Neuronal stem cell (in vitro differentiated cells): ENCODE results near the gene KRT27.

Source experiments
- DNase-seq: peaks from one replicate; pipeline ENCODE4 v3.0.0-alpha.2; 2013; ENCODE audit warnings: low spot score
- H2AFZ ChIP-seq: one replicate; pipeline ENCODE4 v1.6.1; 2013; ENCODE audit warnings: mild to moderate bottlenecking, low read length, inconsistent platforms
- H2AK5ac ChIP-seq: 2 replicates; pipeline ENCODE4 v1.6.1; 2013; ENCODE audit warnings: low read depth, mild to moderate bottlenecking, inconsistent platforms, low read length, moderate library complexity, mixed read lengths
- H2BK120ac ChIP-seq: 2 replicates; pipeline ENCODE4 v1.6.1; 2013; ENCODE audit warnings: low read depth, mild to moderate bottlenecking, inconsistent platforms, low read length, moderate library complexity, mixed read lengths
- H2BK12ac ChIP-seq: one replicate; pipeline ENCODE4 v1.6.1; 2013; ENCODE audit warnings: low read length, inconsistent platforms
- H2BK15ac ChIP-seq: 2 replicates; pipeline ENCODE4 v1.6.1; 2013; ENCODE audit warnings: mild to moderate bottlenecking, low read length, inconsistent platforms, mixed read lengths
- H2BK5ac ChIP-seq: one replicate; pipeline ENCODE4 v1.6.1; 2013; ENCODE audit warnings: inconsistent platforms, mild to moderate bottlenecking, low read length, moderate library complexity
- H3K14ac ChIP-seq: one replicate; pipeline ENCODE4 v1.6.1; 2013; ENCODE audit warnings: low read length, inconsistent platforms
- H3K18ac ChIP-seq: 2 replicates; pipeline ENCODE4 v1.6.1; 2013; ENCODE audit warnings: low read length, inconsistent platforms
- H3K23ac ChIP-seq: 2 replicates; pipeline ENCODE4 v1.6.1; 2013; ENCODE audit warnings: low read depth, mild to moderate bottlenecking, mixed read lengths, low read length, inconsistent platforms; ENCODE audit not compliant: poor library complexity
- H3K27ac ChIP-seq: replicated peaks from 3 replicates; pipeline ENCODE4 v1.5.1; 2013; ENCODE audit warnings: low read length, inconsistent platforms
- H3K27me3 ChIP-seq, 3 experiments: 2 replicates each; pipeline ENCODE4 v1.6.1; 2013; ENCODE audit warnings: low read length in 3 of 3, mild to moderate bottlenecking in 2 of 3, inconsistent platforms in 1 of 3, low read depth in 1 of 3, mixed read lengths in 1 of 3, moderate library complexity in 1 of 3; ENCODE audit not compliant: control insufficient read depth in 3 of 3, insufficient read depth in 3 of 3
- H3K36me3 ChIP-seq, 2 donors: replicated peaks in 1 of 2; 2 replicates each; pipeline ENCODE4 v1.6.1; 2013; ENCODE audit warnings: low read length in 2 of 2; ENCODE audit not compliant: control insufficient read depth in 2 of 2, insufficient read depth in 2 of 2
- H3K4ac ChIP-seq: 2 replicates; pipeline ENCODE4 v1.6.1; 2013; ENCODE audit warnings: inconsistent platforms, mild to moderate bottlenecking, low read length, moderate library complexity
- H3K4me1 ChIP-seq, 2 donors: 1 replicate in 1 of 2; 2 replicates in 1 of 2; pipeline ENCODE4 v1.6.1; 2013; ENCODE audit warnings: low read length in 2 of 2, low read depth in 1 of 2; ENCODE audit not compliant: control insufficient read depth in 2 of 2, insufficient read depth in 1 of 2
- H3K4me2 ChIP-seq: one replicate; pipeline ENCODE4 v1.6.1; 2013; ENCODE audit warnings: mild to moderate bottlenecking, low read length, inconsistent platforms; ENCODE audit not compliant: insufficient read depth, poor library complexity, severe bottlenecking
- H3K4me3 ChIP-seq, 2 donors: 2 replicates each; pipeline ENCODE4 v1.5.1; 2013; ENCODE audit warnings: low read length in 2 of 2, mild to moderate bottlenecking in 2 of 2, inconsistent platforms in 1 of 2, moderate library complexity in 1 of 2
- H3K79me1 ChIP-seq: one replicate; pipeline ENCODE4 v1.6.1; 2013; ENCODE audit warnings: low read depth, mild to moderate bottlenecking, inconsistent platforms, low read length, moderate library complexity
- H3K9ac ChIP-seq: one replicate; pipeline ENCODE4 v1.6.1; 2013; ENCODE audit warnings: mild to moderate bottlenecking, low read depth, low read length, inconsistent platforms; ENCODE audit not compliant: poor library complexity
- H3K9me3 ChIP-seq, 2 donors: replicated peaks in 1 of 2; 2 replicates each; pipeline versions ENCODE3 to v1.6.1; 2013; ENCODE audit warnings: low read length in 2 of 2, mild to moderate bottlenecking in 2 of 2, inconsistent platforms in 1 of 2, low read depth in 1 of 2, mixed read lengths in 1 of 2, moderate library complexity in 1 of 2; ENCODE audit not compliant: control insufficient read depth in 2 of 2, insufficient read depth in 1 of 2
- H4K8ac ChIP-seq: one replicate; pipeline ENCODE4 v1.6.1; 2013; ENCODE audit warnings: low read depth, mild to moderate bottlenecking, inconsistent platforms, low read length, moderate library complexity
- H4K91ac ChIP-seq: one replicate; pipeline ENCODE4 v1.6.1; 2013; ENCODE audit warnings: low read length, low read depth, mild to moderate bottlenecking, inconsistent platforms; ENCODE audit not compliant: poor library complexity
- WGBS, 2 donors: extraction: QIAGEN DNeasy Blood & Tissue Kit; methylation state at CpG; one replicate each; pipeline ENCODE4 v1.1.7; 2013; ENCODE audit warnings: missing lambda C conversion rate in 2 of 2, mixed read lengths in 1 of 2; ENCODE audit not compliant: insufficient read length in 2 of 2, insufficient replicate concordance in 1 of 2; ENCODE audit errors: extremely low coverage in 2 of 2; 5-methylcytosine and 5-hydroxymethylcytosine counted together

The KRT27 gene

GRCh38 chr17:40806131-40806530 is 23.8 kb upstream of the KRT27 start:
- H3K14ac ChIP-seq = no peak overlapping the region
- H4K8ac ChIP-seq = no peak overlapping the region
- no CpG with 5 or more reads among the region's 3 CpGs for WGBS, 2 donors
- H3K36me3 ChIP-seq = no peaks in the 10 kb centered on the region
- DNase-seq = no peak
- no peak overlapping the region for H3K23ac ChIP-seq
- no peaks in the 10 kb centered on the region for H3K4me1 ChIP-seq
- H3K18ac ChIP-seq = no peak overlapping the region
- no peak overlapping the region for H2AFZ ChIP-seq
- H3K27ac ChIP-seq = no peak overlapping the region
- H3K79me1 ChIP-seq = no peaks in the 10 kb centered on the region
- H3K9me3 ChIP-seq = no peaks in the 10 kb centered on the region
- no peak overlapping the region for H3K4me2 ChIP-seq
- H3K27me3 ChIP-seq = peaks cover 0 to 40% (median 6%) of the 10 kb centered on the region in 3 experiments
- H2BK120ac ChIP-seq = no peak overlapping the region
- no peak overlapping the region for H2AK5ac ChIP-seq
- no peak overlapping the region for H2BK12ac ChIP-seq
- no peak overlapping the region for H3K9ac ChIP-seq
- H2BK5ac ChIP-seq = no peak overlapping the region
- H4K91ac ChIP-seq = no peak overlapping the region
- H3K4me3 ChIP-seq = no peak overlapping the region
- H3K4ac ChIP-seq = no peak overlapping the region
- H2BK15ac ChIP-seq = no peak overlapping the region

- no peak overlapping the region for H3K23ac ChIP-seq
- peaks cover 0 to 48% (median 4%) of the 10 kb centered on the region in 3 experiments for H3K27me3 ChIP-seq
- no peak overlapping the region for H2BK12ac ChIP-seq
- H3K4me2 ChIP-seq = no peak overlapping the region
- H3K36me3 ChIP-seq = no peaks in the 10 kb centered on the region
- H4K91ac ChIP-seq = no peak overlapping the region
- no peak overlapping the region for H3K18ac ChIP-seq
- H3K4ac ChIP-seq = no peak overlapping the region
- no peaks in the 10 kb centered on the region for H3K9me3 ChIP-seq
- H3K79me1 ChIP-seq = no peaks in the 10 kb centered on the region
- no peaks in the 10 kb centered on the region for H3K4me1 ChIP-seq
- no peak overlapping the region for H3K4me3 ChIP-seq
- no peak overlapping the region for H2BK120ac ChIP-seq
- H3K14ac ChIP-seq = no peak overlapping the region
- no peak overlapping the region for H2AFZ ChIP-seq
- H3K9ac ChIP-seq = no peak overlapping the region
- no peak overlapping the region for H2BK15ac ChIP-seq
- no CpG with 5 or more reads among the region's 13 CpGs for WGBS, 2 donors
- peak; percentile 73 for DNase-seq
- H3K27ac ChIP-seq = no peak overlapping the region
- H4K8ac ChIP-seq = no peak overlapping the region
- no peak overlapping the region for H2BK5ac ChIP-seq
- H2AK5ac ChIP-seq = no peak overlapping the region
Measured at GRCh38 chr17:40803617-40804082, 21.3 kb upstream of the KRT27 start.

DNA sequence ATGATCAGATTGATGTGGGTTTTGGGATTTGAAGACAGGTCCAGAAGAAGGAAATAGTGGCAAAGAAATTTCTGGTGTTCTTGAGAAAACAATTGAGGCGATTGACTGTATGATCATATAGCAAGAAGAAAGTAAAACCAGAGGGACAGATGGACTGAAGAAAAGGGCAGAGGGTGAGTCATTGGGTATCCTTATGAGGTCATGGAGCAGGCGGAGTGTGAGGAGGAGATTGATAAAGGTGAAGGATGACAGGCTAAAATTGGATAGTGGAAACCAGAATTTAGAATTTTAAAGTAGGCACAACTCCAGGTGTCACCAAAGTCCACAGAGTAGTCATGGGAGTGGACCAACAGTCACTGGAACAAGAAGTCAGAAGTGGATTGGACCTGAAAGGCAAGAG is 18.8 kb upstream of the KRT27 start:
- Histone ChIP-seq H3K36me3 (no peaks in the 10 kb centered on the region), H3K4me1 (no peaks in the 10 kb centered on the region), H2BK12ac (no peak overlapping the region), H2AK5ac (no peak overlapping the region), H3K14ac (no peak overlapping the region), H3K18ac (no peak overlapping the region), H2AFZ (no peak overlapping the region), H2BK5ac (no peak overlapping the region), H3K27ac (no peak overlapping the region), H3K27me3 (peaks cover 0 to 46% (median 4%) of the 10 kb centered on the region in 3 experiments), H2BK15ac (no peak overlapping the region), H3K4me3 (no peak overlapping the region), H3K4ac (no peak overlapping the region), H3K23ac (no peak overlapping the region), H3K9me3 (no peaks in the 10 kb centered on the region), H4K91ac (no peak overlapping the region), H3K79me1 (no peaks in the 10 kb centered on the region), H2BK120ac (no peak overlapping the region), H3K9ac (no peak overlapping the region), H4K8ac (no peak overlapping the region), H3K4me2 (no peak overlapping the region)
- WGBS, 2 donors = no CpG with 5 or more reads among the region's 2 CpGs
- no peak for DNase-seq

DNA sequence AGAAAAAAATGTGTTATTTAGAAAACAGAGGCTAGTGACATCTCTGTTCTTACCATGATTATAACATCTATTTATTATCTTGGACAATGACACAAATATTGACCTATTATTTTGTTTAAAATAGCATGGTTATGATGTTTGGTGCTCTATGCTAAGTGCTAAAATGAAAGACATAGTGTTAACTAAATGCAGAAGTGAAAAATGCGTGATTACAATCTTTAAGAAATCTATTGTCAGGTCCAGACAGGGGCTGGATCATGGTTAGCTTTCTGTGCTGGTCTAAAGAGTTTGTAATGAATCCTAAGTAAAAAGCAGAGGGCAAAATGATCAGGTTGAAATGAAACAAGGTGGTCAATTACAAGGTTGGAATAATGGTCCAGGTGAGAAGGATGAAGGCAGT is 18.0 kb upstream of the KRT27 start:
- no peak overlapping the region for H3K4me2 ChIP-seq
- no peak overlapping the region for H3K4me3 ChIP-seq
- H3K9me3 ChIP-seq = no peaks in the 10 kb centered on the region
- H4K8ac ChIP-seq = no peak overlapping the region
- H3K36me3 ChIP-seq = no peaks in the 10 kb centered on the region
- H2BK12ac ChIP-seq = no peak overlapping the region
- H3K79me1 ChIP-seq = no peaks in the 10 kb centered on the region
- no peak overlapping the region for H2BK15ac ChIP-seq
- no peak overlapping the region for H3K27ac ChIP-seq
- H2BK5ac ChIP-seq = no peak overlapping the region
- no peak overlapping the region for H3K18ac ChIP-seq
- no peak overlapping the region for H3K23ac ChIP-seq
- H3K27me3 ChIP-seq = peaks cover 0 to 47% (median 4%) of the 10 kb centered on the region in 3 experiments
- no peak overlapping the region for H2AK5ac ChIP-seq
- H3K14ac ChIP-seq = no peak overlapping the region
- no peak overlapping the region for H2BK120ac ChIP-seq
- WGBS, 2 donors = no CpG with 5 or more reads among the region's 1 CpG
- no peaks in the 10 kb centered on the region for H3K4me1 ChIP-seq
- no peak overlapping the region for H4K91ac ChIP-seq
- H3K4ac ChIP-seq = no peak overlapping the region
- no peak overlapping the region for H3K9ac ChIP-seq
- no peak overlapping the region for H2AFZ ChIP-seq
- no peak for DNase-seq
